ENCODE results near the gene BAHD1.

- no peak for TF ChIP-seq CTCF (IDR thresholded peaks at IDR 0.05)
- TF ChIP-seq FOXP4 (CRISPR knock-in tag; IDR thresholded peaks at IDR 0.05) = no peak
- TF ChIP-seq IRF2 (CRISPR knock-in tag; IDR thresholded peaks at IDR 0.05; ENCODE audit: borderline replicate concordance, low read depth) = no peak
- TF ChIP-seq ATF2 (CRISPR knock-in tag; IDR thresholded peaks at IDR 0.05; ENCODE audit: borderline replicate concordance, low read depth) = no peak
- TF ChIP-seq TP53 (CRISPR knock-in tag; IDR thresholded peaks at IDR 0.05) = no peak
These were observed 47.3 kb downstream of the BAHD1 start for GRCh38 chr15:40487816-40488682.

Measured in WTC11 (cell line).